ENCODE measurements around the gene ACTMAP.
"Not testable (repeated sequence)": the region's sequence is repeated elsewhere in the genome, so short reads cannot be mapped to it uniquely, and the experiment has no call there.

The ACTMAP gene

GRCh38 chr19:40775632-40776022 lies 25.4 kb upstream of the ACTMAP start:
- DNase-seq (ENCODE audit: low spot score) = no peak

DNA sequence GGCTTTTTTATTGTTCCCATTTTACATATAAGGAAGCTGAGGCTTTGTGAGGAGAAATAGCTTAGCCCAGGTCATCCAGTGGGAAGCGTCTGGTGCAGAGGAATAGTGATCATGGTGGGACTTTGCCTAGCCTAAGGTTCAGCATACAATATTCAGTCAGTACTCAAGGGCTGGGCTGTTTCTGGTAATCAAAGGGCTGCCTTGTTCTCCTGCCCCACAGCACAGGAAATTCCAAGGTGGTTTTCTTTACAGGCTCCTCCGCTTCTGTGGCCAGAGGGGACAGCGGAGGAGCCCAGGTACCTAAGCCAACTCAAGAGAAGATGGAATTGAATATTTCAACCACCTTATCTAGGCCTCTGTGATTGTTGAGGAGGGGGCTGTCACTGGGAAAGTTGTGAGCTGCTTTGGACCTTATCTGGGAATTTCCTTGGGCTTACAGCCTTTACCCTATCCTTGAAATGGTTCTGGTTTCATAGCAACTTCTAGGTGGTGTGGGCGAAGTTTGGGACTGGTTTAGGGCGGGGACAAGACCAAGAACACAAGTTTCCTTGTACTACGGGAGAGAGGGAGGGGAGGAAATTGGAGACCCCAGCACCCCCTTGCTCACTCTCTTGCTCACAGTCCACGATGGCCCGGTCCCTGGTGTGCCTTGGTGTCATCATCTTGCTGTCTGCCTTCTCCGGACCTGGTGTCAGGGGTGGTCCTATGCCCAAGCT lies 24.8 kb upstream of the ACTMAP start, which contains the start of gene MIA:
Gene MIA (plus strand): TSS at position 606 of the 716 bp plus-strand sequence. CDS start 22 bp downstream, at position 628.
- DNase-seq (ENCODE audit: low spot score) = no peak

DNA sequence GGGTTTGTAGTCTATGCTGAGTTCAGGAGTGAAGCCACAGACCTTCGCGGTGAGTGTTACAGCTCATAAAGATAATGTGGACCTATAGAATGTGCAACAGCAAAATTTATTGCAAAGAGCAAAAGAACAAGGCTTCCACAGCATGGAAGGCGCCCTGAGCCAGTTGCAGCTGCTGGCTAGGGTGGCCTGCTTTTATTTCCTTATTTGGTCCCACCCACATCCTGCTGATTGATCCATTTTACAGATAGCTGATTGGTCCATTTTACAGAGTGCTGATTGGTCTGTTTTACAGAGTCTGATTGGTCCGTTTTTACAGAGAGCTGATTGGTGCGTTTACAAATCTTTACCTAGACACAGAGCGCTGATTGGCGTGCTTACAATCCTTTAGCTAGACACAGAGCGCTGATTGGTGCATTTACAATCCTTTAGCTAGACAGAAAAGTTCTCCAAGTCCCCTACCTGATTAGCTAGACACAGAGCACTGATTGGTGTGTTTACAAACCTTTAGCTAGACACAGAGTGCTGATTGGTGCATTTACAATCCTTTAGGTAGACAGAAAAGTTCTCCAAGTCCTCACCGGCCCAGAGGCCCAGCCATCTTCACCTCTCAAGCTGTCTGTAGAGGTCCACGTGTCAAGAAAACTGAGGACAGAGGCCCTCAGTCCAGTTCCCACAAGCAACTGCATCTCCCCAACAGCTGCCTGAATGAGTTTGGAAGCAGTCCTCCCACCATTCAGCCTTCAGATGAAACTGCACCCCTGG lies 21.0 kb upstream of the ACTMAP start:
- not testable (repeated sequence) for DNase-seq (ENCODE audit: low spot score)

GRCh38 chr19:40768869-40769268 lies 18.6 kb upstream of the ACTMAP start:
- DNase-seq (ENCODE audit: low spot score) = no peak

DNA sequence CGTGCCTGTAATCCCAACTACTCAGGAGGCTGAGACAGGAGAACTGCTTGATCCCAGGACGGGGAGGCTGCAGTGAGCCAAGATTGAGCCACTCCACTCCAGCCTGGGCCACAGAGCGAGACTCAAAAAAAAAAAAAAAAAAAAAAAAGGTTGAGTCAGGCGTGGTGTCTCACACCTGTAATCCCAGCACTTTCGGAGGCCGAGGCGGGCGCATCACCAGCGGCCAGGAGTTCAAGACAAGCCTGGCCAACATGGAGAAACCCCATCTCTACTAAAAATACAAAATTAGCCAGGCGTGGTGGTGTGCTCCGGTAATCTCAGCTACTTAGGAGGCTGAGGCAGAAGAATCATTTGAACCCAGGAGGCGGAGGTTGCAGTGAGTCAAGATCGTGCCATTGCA lies 16.1 kb upstream of the ACTMAP start:
- not testable (repeated sequence) for DNase-seq (ENCODE audit: low spot score)

DNA sequence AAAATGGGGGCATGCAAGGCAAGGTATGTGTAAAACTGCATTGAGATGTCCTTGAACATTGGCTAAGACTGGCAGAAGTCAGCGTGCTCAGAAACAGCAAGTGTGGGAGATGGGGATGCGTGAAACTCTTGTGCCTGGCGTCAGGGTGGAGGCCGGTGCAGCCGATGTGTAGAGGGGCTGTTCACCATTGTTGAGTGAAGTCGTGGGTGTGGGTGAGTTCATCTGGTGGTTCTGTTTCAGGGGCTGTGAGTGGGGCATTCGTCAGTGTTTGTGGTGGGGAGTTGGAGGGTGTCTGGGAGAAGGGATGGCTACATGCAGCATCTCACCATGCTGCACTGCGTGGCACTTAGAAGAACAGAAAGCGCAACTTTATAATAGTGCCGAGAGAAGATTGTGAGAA lies 13.7 kb upstream of the ACTMAP start:
- no peak for DNase-seq (ENCODE audit: low spot score)

DNA sequence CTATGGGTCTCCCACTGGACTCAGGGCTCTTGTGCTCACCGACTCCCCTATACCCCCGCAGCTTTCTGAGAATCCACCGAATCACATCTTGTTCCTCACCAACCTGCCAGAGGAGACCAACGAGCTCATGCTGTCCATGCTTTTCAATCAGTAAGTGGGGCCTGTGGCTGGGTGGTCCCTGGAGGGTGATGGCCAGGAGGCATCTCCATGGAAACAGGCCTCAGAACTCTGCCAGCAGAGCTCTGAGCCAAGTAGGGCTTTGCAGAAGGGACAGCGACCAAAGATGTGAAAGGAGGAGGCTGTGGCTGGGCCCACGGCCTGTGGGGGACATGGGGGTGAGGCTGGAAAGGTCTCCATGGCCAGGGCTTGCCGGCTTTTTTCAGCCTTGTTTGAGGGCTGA lies 13.2 kb upstream of the ACTMAP start:
- DNase-seq (ENCODE audit: low spot score) = no peak

DNA sequence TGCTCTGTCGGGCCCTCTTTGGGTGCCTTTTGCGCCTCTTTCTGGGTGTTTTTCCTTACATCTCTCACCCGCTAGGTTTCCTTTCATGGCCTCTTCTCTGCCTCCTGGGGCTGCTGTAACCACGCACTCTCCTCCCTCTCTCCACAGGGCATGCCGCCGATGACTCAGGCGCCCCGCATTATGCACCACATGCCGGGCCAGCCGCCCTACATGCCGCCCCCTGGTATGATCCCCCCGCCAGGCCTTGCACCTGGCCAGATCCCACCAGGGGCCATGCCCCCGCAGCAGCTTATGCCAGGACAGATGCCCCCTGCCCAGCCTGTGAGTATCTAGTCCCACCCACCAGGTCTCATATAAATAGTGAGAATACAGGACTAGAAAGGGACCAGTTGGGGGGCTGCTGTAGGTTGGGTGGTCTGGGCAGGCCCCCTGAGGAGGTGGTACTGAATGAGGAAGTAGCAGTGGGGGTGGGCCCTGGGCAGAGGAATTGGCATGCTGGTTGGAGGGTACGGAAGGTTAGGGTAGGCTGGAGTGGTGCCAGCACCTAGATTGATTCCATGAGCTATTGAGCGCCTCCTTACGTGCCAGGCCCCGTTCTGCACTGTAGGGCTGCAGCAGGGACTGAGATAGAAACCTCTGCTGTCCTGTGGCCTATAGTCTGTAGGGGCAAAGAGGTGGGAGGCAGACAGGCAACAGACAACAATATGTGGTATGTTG lies 12.6 kb upstream of the ACTMAP start:
- DNase-seq (ENCODE audit: low spot score) = no peak

DNA sequence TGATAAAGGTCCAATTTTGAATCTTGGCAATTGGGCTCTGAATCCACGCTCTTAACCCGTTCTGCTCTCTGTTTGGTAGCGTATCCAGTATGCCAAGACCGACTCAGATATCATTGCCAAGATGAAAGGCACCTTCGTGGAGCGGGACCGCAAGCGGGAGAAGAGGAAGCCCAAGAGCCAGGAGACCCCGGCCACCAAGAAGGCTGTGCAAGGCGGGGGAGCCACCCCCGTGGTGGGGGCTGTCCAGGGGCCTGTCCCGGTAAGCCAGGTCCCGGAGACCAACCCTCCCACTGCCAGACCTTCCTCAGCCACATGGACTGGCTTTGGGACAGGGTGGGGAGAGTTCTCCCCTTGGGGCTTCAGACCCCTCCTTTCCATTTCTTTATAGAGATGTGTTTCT lies 9.1 kb upstream of the ACTMAP start:
- DNase-seq (ENCODE audit: low spot score) = no peak

DNA sequence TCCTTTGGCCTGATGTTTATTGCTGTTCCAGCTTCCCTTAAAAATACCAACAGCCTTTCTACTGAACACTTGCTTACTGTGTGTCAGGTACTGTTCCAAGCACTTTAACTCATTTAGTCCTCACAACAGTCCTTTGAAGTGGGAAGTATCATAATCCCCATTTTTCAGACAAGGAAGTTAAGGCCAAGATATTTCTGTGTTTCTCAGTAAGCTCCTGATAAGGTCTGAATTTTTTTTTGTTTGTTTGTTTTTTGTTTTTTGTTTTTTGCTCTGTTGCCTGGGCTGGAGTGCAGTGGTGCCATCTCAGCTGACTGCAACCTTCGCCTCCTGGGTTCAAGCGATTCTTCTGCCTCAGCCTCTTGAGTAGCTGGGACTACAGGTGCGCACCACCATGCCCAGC lies 8.2 kb upstream of the ACTMAP start:
- DNase-seq (ENCODE audit: low spot score) = no peak

DNA sequence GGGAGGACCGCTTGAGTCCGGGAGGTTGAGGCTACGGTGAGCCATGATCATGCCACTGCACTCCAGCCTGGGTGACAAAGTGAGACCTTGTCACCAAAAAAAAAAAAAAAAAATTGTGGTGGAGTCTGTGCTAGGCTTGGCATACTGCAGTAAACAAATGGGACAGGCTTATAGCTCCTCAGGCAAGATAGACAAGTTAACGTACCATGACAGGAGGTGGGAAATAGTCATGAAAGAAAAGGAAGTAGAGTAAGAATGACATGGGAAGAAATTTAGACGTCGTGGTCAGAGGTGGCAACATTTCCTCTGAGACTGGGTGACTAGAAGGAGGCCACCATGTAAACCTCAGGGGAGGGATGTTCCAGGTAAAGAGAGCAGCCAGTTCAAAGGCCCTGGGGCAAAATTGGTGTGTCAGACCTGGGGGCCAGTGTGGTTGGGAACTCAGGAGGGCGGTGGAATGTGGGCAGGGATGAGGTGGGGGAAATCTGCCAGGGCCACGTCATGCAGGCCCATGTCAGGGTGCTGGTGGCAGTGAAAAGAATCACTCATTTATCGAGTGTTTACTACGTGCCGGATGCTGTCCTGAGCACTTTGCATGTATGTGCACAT lies 6.3 kb upstream of the ACTMAP start:
- DNase-seq (ENCODE audit: low spot score) = no peak

DNA sequence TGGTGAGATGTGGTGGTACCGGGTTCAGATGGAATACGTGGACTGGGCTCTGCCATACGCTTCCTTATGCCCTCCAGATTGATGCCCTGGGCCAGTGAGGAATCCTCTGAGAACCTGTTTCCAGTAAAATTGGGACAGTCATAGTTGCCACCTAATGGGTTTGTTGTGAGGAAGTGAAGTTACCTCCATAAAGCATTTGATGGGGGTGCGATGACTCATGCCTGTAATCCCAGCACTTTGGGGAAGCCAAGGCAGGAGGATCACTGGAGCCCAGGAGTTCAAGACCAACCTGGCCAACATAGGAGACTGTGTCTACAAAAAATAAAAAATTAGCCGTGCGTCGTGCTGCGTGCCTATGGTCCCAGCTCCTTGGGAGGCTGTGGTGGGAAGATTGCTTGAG lies 5.5 kb upstream of the ACTMAP start:
- no peak for DNase-seq (ENCODE audit: low spot score)

- no peak for DNase-seq (ENCODE audit: low spot score)
These were observed 5.0 kb upstream of the ACTMAP start for GRCh38 chr19:40755248-40755624.

DNA sequence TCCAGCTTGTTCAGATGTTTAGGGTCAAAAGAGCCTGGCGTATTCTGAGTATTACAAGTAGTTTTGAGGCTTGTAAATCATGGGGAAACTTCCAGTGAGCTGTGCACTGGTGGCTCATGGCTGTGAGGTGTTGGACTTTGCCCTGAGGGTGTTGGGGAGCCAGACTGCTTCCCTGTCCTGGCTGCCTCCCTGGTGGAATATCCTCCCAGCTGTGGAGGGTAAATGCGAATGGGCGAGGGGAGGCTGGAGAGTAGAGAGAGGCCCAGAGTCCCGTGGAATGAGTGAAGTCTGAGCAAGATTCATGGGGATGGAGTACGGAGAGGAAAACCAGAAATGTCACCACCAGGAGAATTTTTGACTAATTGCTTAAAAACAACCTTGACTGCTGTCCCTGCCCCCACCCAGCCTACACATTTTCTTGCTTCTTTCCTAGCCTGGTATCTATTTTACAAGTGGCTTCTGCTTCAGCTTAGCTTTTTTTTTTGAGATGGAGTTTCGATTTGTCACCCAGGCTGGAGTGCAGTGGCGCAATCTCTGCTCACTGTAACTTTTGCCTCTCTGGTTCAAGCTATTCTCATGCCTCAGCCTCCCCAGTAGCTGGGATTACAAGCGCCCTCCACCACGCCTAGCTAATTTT lies 4.5 kb upstream of the ACTMAP start:
- DNase-seq (ENCODE audit: low spot score) = no peak

GRCh38 chr19:40752257-40752781 lies 2.0 kb upstream of the ACTMAP start:
- DNase-seq (ENCODE audit: low spot score) = no peak

DNA sequence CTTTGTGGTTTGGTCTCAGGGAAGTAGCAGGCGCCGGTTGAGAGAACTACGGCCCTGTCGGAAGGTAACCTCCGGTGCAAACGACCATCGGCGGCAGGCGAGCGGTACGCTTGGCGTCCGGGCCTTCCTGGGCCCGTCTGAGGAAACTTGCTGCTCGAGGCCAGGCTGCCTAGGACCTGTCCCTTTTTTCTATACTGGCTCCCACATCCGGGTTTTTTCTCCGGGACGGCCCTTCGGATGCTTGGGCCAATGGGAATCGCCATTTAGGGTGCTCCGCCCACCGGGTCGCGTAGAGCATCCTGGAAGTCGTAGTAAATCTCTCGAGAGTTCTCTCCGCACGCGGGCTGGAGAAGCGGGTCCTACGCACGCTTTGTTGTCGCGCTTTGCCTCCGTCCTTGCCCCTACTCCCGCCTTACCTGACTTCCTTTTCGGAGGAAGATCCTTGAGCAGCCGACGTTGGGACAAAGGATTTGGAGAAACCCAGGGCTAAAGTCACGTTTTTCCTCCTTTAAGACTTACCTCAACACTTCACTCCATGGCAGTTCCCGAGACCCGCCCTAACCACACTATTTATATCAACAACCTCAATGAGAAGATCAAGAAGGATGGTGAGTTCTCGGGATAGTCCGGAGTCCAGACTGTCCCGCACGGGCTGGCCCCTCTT lies 729 bp upstream of the ACTMAP start, which contains the start of gene SNRPA:
Gene SNRPA (plus strand): TSS at position 330 of the 664 bp plus-strand sequence. CDS start 206 bp downstream, at position 536.
- peak; percentile 97 for DNase-seq (ENCODE audit: low spot score)

GRCh38 chr19:40747536-40747935 lies 2.7 kb downstream of the ACTMAP start:
- no peak for DNase-seq (ENCODE audit: low spot score)

- DNase-seq (ENCODE audit: low spot score) = no peak
These were observed 4.9 kb downstream of the ACTMAP start for GRCh38 chr19:40745402-40745780.

DNA sequence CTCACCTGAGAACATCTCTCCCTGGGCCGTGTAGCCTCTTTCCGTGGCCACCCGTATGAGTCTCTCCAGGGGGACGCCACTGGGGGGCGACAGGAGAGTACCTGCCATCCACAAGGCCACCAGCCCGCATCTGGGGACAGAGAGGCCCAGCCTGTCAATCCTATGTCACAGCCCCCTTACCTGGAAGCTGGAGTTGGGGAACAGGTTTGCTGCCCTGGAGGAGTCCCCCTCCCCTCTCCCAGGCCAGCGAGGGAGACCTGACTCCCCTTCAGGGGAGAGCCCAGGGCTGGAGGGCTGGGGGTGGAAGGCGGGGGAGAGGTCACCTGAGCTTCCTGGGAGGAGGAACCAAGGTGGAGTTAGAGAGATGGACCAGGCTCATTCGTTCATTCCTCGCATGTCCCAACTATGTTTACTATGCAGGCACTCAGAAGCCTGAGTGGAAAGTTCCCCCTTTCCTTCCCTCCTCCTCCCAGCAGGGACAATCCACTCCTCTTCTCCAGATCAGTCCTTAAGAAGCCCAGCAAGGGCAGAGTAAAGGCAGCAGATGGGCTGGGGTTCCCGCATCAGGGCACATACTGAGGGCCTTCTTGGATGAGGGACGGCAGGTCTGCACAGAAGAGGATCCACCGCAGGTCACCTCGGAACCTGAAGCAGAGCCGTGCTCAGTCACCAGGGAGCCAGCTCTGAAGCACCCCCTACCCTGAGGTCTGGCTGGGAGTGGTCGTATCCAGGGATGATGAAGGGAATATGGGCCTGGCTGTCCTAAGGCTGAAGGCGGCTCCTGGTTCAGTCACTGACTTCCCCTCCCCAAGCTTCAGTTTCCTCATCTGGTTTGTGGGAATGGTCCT lies 5.5 kb downstream of the ACTMAP start:
- DNase-seq (ENCODE audit: low spot score) = no peak

GRCh38 chr19:40743926-40744325 lies 6.4 kb downstream of the ACTMAP start:
- no peak for DNase-seq (ENCODE audit: low spot score)

All from GM03348 (cell line).